Fibroblast of lung (primary cell): ENCODE data around the gene RFX8. TPM values are rescaled to one million over a fixed set of nuclear protein-coding genes. Genes with fewer than 3 reads are reported as not detected.

Source experiments
- DNase-seq, 2 donors: peaks; one replicate each; pipeline versions ENCODE4 v3.0.0 to v3.0.0-alpha.2; 2010; ENCODE audit warnings: low read depth in 2 of 2
- H2AFZ ChIP-seq: 2 replicates; pipeline ENCODE4 v1.5.1; 2012; ENCODE audit warnings: low read length, control low read depth, inconsistent platforms
- H3K27ac ChIP-seq: 2 replicates; pipeline ENCODE4 v1.5.1; 2011; ENCODE audit warnings: low read length, control low read depth; ENCODE audit not compliant: insufficient read depth
- H3K27me3 ChIP-seq: 2 replicates; pipeline ENCODE4 v1.5.1; 2011; ENCODE audit warnings: mild to moderate bottlenecking, low read length; ENCODE audit not compliant: control insufficient read depth, insufficient read depth
- H3K36me3 ChIP-seq: 2 replicates; pipeline ENCODE4 v1.5.1; 2011; ENCODE audit warnings: low read length; ENCODE audit not compliant: control insufficient read depth, insufficient read depth
- H3K4me1 ChIP-seq: 2 replicates; pipeline ENCODE4 v1.5.1; 2011; ENCODE audit warnings: low read length; ENCODE audit not compliant: control insufficient read depth, insufficient read depth; ENCODE audit errors: extremely low read depth
- H3K4me2 ChIP-seq: 2 replicates; pipeline ENCODE4 v1.5.1; 2011; ENCODE audit warnings: low read length, control low read depth; ENCODE audit not compliant: insufficient read depth; ENCODE audit errors: extremely low read depth
- H3K4me3 ChIP-seq, 4 experiments: fragments of 200-600 bp in 1 of 4; sonication (generic) in 1 of 4; replicated peaks in 1 of 4; 2 replicates each; pipeline ENCODE4 v1.5.1; 2011 to 2016; ENCODE audit warnings: low read length in 4 of 4, low read depth in 3 of 4, mild to moderate bottlenecking in 3 of 4, control low read depth in 2 of 4, inconsistent platforms in 1 of 4, mixed read lengths in 1 of 4; ENCODE audit not compliant: insufficient read depth in 1 of 4; ENCODE audit errors: control extremely low read depth in 1 of 4
- H3K79me2 ChIP-seq: 2 replicates; pipeline ENCODE4 v1.5.1; 2012; ENCODE audit warnings: mild to moderate bottlenecking, low read length, inconsistent platforms; ENCODE audit not compliant: control insufficient read depth, insufficient read depth
- H3K9ac ChIP-seq: 2 replicates; pipeline ENCODE4 v1.5.1; 2011; ENCODE audit warnings: mild to moderate bottlenecking, low read length, control low read depth; ENCODE audit not compliant: insufficient read depth
- H3K9me3 ChIP-seq: 2 replicates; pipeline ENCODE4 v1.5.1; 2012; ENCODE audit warnings: low read depth, low read length; ENCODE audit not compliant: control insufficient read depth, insufficient read depth
- H4K20me1 ChIP-seq: 2 replicates; pipeline ENCODE4 v1.5.1; 2011; ENCODE audit warnings: low read length; ENCODE audit not compliant: control insufficient read depth, insufficient read depth; ENCODE audit errors: extremely low read depth
- EZH2 ChIP-seq: IDR thresholded peaks from 2 replicates; pipeline ENCODE4 v1.5.1; 2012; ENCODE audit warnings: low read length, control low read depth, mild to moderate bottlenecking; ENCODE audit errors: missing control alignments
- polyA plus RNA-seq, 2 donors: library from polyadenylated mRNA; depleted of rRNA in 1 of 2; stranded (reverse) in 1 of 2; unstranded in 1 of 2; fragments of >200 nt; gene quantifications; 2 replicates each; pipeline ENCODE4 v1.2.1, GENCODE V29; 2011 to 2012; ENCODE audit warnings: missing spikeins in 1 of 2
- total RNA-seq: library from RNA; depleted of rRNA; stranded (reverse); fragments of >200 nt; gene quantifications from 2 replicates; pipeline ENCODE4 v1.2.1, GENCODE V29; 2014
- TF ChIP-seq, protein P1 (sequence below), 2 donors: IDR thresholded peaks in 1 of 2; conservative IDR thresholded peaks in 1 of 2; 1 replicate in 1 of 2; 2 replicates in 1 of 2; pipeline ENCODE4 v1.5.1; 2011 to 2012; ENCODE audit warnings: low read length in 2 of 2, control low read depth in 1 of 2, inconsistent platforms in 1 of 2, low read depth in 1 of 2, mild to moderate bottlenecking in 1 of 2

RFX8 gene
- total and polyA plus RNA-seq, 2 donors (not counting 1 experiment from before 2014, with no cell fraction given), result 4.3 to 12.4 TPM

DNA sequence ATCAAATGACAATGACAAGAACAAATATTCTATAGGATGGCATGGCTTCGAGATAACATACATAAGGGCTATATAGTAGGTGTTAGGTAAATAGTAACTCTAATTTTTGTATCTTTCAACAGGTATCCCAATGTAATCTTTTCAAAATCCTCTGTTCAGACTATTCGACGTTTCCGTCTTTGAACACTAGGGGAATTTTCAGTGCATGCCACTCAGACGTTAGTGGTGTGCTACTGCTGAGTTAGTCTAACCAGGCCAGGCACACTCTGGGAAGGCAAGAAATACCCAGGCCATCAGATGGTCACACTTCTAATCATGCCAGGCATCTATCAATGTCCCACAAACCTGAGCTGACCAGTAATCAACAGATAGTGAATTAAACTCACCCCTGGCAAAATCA, 73.0 kb downstream of the RFX8 start:
- TF ChIP-seq, protein P1, sequence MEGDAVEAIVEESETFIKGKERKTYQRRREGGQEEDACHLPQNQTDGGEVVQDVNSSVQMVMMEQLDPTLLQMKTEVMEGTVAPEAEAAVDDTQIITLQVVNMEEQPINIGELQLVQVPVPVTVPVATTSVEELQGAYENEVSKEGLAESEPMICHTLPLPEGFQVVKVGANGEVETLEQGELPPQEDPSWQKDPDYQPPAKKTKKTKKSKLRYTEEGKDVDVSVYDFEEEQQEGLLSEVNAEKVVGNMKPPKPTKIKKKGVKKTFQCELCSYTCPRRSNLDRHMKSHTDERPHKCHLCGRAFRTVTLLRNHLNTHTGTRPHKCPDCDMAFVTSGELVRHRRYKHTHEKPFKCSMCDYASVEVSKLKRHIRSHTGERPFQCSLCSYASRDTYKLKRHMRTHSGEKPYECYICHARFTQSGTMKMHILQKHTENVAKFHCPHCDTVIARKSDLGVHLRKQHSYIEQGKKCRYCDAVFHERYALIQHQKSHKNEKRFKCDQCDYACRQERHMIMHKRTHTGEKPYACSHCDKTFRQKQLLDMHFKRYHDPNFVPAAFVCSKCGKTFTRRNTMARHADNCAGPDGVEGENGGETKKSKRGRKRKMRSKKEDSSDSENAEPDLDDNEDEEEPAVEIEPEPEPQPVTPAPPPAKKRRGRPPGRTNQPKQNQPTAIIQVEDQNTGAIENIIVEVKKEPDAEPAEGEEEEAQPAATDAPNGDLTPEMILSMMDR (conservative IDR thresholded peaks at IDR 0.05 in 1 of 2, IDR thresholded peaks at IDR 0.05 in 1 of 2; ENCODE audit: low read depth in 1 of 2, low read length in 2 of 2), result no peak
- TF ChIP-seq EZH2, result no peak
- no peaks in the 10 kb centered on the region for H3K9me3 ChIP-seq

DNA sequence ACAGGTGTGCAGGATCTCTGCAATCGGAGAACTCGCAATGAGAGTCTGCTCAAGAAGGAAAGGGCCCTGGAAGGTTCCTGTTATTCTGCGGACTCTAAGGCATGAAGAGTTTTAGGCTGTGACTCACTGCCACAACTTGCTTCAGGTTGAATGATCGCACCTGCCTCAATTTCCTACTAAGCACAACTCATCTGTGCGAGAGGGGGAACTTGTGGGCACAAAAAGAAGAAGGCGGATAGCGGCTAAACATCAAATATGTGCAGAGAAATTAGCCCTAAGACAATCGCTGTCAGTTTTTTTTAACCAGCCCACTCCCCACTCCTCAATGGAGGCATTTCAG, 73.6 kb downstream of the RFX8 start:
- Histone ChIP-seq H3K4me1 (peaks cover 2% of the 10 kb centered on the region), H3K9me3 (no peaks in the 10 kb centered on the region), H2AFZ (no peak overlapping the region), H3K4me2 (no peak overlapping the region), H3K27ac (no peak overlapping the region), H3K4me3 (no peak overlapping the region), H3K9ac (no peak overlapping the region), H3K36me3 (peaks cover 11% of the 10 kb centered on the region), H4K20me1 (no peaks in the 10 kb centered on the region), H3K27me3 (no peaks in the 10 kb centered on the region), H3K79me2 (no peaks in the 10 kb centered on the region)
- TF ChIP-seq EZH2, result no peak
- TF ChIP-seq, protein P1 (conservative IDR thresholded peaks at IDR 0.05 in 1 of 2, IDR thresholded peaks at IDR 0.05 in 1 of 2; ENCODE audit: low read depth in 1 of 2, low read length in 2 of 2), result no peak
- DNase-seq, result peak in 1 of 2 donors; percentile 68

More for the DNA sequence above, 73.0 kb downstream of the RFX8 start:
- Histone ChIP-seq H3K4me1 (peaks cover 5% of the 10 kb centered on the region), H3K27ac (no peak overlapping the region), H3K9ac (no peak overlapping the region), H4K20me1 (no peaks in the 10 kb centered on the region), H3K4me3 (no peak overlapping the region), H3K4me2 (no peak overlapping the region), H3K27me3 (no peaks in the 10 kb centered on the region), H2AFZ (no peak overlapping the region), H3K79me2 (no peaks in the 10 kb centered on the region), H3K36me3 (peaks cover 11% of the 10 kb centered on the region)
- DNase-seq, result no peak

DNA sequence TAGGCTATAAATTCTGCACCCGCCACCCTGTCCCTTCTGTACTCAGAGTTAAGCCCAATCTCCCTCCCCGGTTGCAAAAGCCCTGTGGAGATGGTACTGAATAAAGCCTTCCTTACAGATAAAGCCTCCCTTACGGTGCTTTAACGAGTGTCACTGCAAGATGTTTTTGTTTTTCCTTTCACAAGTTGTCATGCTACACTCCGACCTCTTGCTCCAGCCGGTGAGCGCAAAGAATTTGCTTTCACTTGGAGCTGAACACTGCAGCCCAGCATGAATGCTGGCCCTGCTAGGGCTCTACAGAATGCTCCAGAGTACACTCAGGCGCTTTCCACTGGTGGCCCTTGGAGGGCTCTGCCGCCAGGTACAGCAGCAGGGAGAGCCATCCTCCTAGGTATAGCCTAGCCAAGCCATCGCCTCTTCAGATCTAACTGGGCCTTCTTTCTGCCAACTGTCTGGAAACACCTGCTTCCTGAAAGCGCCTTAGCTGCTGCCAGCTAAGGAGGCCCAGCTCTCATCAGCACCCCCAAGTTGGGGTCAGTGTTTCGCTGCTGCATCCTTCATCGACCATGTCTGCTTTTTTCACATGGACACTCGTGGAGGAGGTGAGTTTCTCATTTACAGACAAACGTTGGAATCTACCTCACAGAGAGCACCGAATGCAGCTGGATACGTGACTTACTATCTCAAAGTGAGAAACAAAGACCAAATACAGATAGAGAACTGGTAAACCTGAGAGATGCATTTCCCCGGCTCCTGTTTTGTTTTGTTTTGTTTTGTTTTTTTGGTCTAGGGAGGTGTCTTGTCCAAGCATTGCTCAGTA, 74.2 kb downstream of the RFX8 start:
- Histone ChIP-seq H3K4me3 (no peak overlapping the region), H2AFZ (no peak overlapping the region), H3K79me2 (no peaks in the 10 kb centered on the region), H4K20me1 (no peaks in the 10 kb centered on the region), H3K9ac (no peak overlapping the region), H3K4me2 (no peak overlapping the region), H3K9me3 (no peaks in the 10 kb centered on the region), H3K27me3 (no peaks in the 10 kb centered on the region), H3K27ac (no peak overlapping the region), H3K36me3 (peaks cover 11% of the 10 kb centered on the region), H3K4me1 (peaks cover 5% of the 10 kb centered on the region)
- TF ChIP-seq EZH2, result no peak
- TF ChIP-seq, protein P1 (conservative IDR thresholded peaks at IDR 0.05 in 1 of 2, IDR thresholded peaks at IDR 0.05 in 1 of 2; ENCODE audit: low read depth in 1 of 2, low read length in 2 of 2), result no peak
- no peak for DNase-seq
